Activated CD4-positive, alpha-beta T cell treated with anti-CD3 and anti-CD28 coated beads, Interleukin-2, amount 50 U/mL, for 24 hours (primary cell): Measurements from ENCODE around the gene TACC3.

Experiments
- DNase-seq, 2 donors: peaks; one replicate each; pipeline ENCODE4 v3.0.0-alpha.2; 2020; ENCODE audit warnings: low read depth in 1 of 2, low spot score in 1 of 2

Gene TACC3

GRCh38 chr4:1721666-1722550 lies 587 bp downstream of the TACC3 start:
- no peak for DNase-seq

GRCh38 chr4:1722551-1723118 lies 1.3 kb downstream of the TACC3 start:
- DNase-seq, result no peak

GRCh38 chr4:1723131-1723801 lies 1.9 kb downstream of the TACC3 start:
- DNase-seq, result peak in 1 of 2 donors; percentile 53

- DNase-seq, result no peak
These were observed 4.2 kb downstream of the TACC3 start for GRCh38 chr4:1725521-1725920.

GRCh38 chr4:1726146-1726934 lies 5.0 kb downstream of the TACC3 start:
- peak; percentile 82 to 88 for DNase-seq

GRCh38 chr4:1727117-1728031 lies 6.1 kb downstream of the TACC3 start:
- DNase-seq, result no peak

- DNase-seq, result no peak
These were observed 7.0 kb downstream of the TACC3 start for GRCh38 chr4:1728061-1728980.

GRCh38 chr4:1730532-1731135 lies 9.3 kb downstream of the TACC3 start:
- DNase-seq, result no peak

GRCh38 chr4:1731180-1731579 lies 9.9 kb downstream of the TACC3 start:
- DNase-seq, result no peak

GRCh38 chr4:1732911-1733310 lies 11.6 kb downstream of the TACC3 start:
- DNase-seq, result no peak

- no peak for DNase-seq
These were observed 13.9 kb downstream of the TACC3 start for GRCh38 chr4:1735215-1735614.

GRCh38 chr4:1736812-1737211 lies 15.5 kb downstream of the TACC3 start:
- no peak for DNase-seq

- DNase-seq, result no peak
These were observed 16.3 kb downstream of the TACC3 start for GRCh38 chr4:1737666-1738065.

- no peak for DNase-seq
These were observed 17.1 kb downstream of the TACC3 start for GRCh38 chr4:1738410-1738809.

- no peak for DNase-seq
These were observed 18.0 kb downstream of the TACC3 start for GRCh38 chr4:1739358-1739757.

- DNase-seq, result no peak
These were observed 18.8 kb downstream of the TACC3 start for GRCh38 chr4:1740021-1740545.

- DNase-seq, result no peak
These were observed 19.9 kb downstream of the TACC3 start for GRCh38 chr4:1741208-1741607.

GRCh38 chr4:1743551-1743950 lies 22.2 kb downstream of the TACC3 start:
- no peak for DNase-seq

GRCh38 chr4:1743975-1744374 lies 22.7 kb downstream of the TACC3 start:
- no peak for DNase-seq
